ENCODE results near the gene TMEM17. TPM values are rescaled to one million over a fixed set of nuclear protein-coding genes. Genes with fewer than 3 reads are reported as not detected.

TMEM17 gene
- total RNA-seq, 2 experiments from 2014 or later: 0.13 to 0.14 TPM

- no peak for DNase-seq
- intact Hi-C loops (cut with micrococcal nuclease): no loop called here
- ChIA-PET POLR2A (no interaction called here), CTCF (no interaction called here)
- H3K9me3 Mint-ChIP-seq: no peaks in the 10 kb centered on the region
- TF ChIP-seq, protein P1, sequence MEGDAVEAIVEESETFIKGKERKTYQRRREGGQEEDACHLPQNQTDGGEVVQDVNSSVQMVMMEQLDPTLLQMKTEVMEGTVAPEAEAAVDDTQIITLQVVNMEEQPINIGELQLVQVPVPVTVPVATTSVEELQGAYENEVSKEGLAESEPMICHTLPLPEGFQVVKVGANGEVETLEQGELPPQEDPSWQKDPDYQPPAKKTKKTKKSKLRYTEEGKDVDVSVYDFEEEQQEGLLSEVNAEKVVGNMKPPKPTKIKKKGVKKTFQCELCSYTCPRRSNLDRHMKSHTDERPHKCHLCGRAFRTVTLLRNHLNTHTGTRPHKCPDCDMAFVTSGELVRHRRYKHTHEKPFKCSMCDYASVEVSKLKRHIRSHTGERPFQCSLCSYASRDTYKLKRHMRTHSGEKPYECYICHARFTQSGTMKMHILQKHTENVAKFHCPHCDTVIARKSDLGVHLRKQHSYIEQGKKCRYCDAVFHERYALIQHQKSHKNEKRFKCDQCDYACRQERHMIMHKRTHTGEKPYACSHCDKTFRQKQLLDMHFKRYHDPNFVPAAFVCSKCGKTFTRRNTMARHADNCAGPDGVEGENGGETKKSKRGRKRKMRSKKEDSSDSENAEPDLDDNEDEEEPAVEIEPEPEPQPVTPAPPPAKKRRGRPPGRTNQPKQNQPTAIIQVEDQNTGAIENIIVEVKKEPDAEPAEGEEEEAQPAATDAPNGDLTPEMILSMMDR (IDR thresholded peaks at IDR 0.05): no peak
- no peaks in the 10 kb centered on the region for H3K4me1 Mint-ChIP-seq (ENCODE audit: low read depth)
- H3K27ac Mint-ChIP-seq: no peak overlapping the region
- peaks cover 5% of the 10 kb centered on the region for H3K27me3 Mint-ChIP-seq
- H3K4me3 Mint-ChIP-seq: no peak overlapping the region
- no peaks in the 10 kb centered on the region for H3K36me3 Mint-ChIP-seq (ENCODE audit: low read depth)
- no peak for ATAC-seq
Measured at GRCh38 chr2:62540408-62541168, 34.6 kb upstream of the TMEM17 start.

DNA sequence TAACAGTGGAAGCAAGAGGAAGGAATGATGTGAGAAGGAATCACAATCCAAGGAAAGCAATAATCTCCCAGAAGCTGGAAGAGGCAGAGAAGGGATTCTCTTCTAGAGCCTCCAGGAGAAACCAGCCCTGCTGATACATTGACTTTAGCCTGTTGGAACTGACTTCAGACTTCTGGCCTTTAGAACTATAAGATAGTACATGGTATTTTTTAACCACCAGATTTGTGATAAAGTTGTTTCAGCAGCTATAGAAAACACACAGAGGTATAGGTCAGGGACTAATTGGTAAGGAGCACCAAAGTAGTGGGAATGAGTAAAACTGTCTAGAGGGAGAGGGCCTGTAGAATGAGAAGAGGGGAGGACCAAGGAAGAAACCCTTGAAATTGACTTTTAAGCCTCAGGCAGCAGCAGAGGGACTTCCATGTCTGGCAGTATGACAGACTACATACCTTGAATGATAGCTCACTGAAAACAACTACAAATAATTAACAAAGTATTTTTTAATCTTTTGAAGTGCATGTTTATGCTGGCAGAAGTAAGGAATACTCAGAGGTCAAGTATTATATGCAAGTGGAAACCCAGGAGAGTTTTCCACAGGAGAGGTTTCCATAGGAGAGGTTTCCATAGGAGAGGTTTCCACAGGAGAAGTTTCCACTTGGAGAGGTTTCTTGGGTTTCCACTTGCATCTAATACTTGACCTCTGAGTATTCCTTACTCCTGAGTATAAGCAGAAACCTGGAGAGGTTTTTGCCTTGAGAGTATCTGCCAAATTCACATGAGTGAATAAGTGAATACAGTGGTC, 33.8 kb upstream of the TMEM17 start:
- intact Hi-C loops (cut with micrococcal nuclease): no loop called here
- TF ChIP-seq, protein P1 (IDR thresholded peaks at IDR 0.05): no peak
- Mint-ChIP-seq H3K4me3 (no peak overlapping the region), H3K4me1 (ENCODE audit: low read depth) (no peaks in the 10 kb centered on the region), H3K9me3 (peaks cover 3% of the 10 kb centered on the region), H3K27me3 (peaks cover 8% of the 10 kb centered on the region), H3K27ac (no peak overlapping the region), H3K36me3 (ENCODE audit: low read depth) (no peaks in the 10 kb centered on the region)
- POLR2A ChIA-PET: interaction anchor here (0.6 kb wide), 1 partner anchor 230 kb away, joined by 3 read pairs; no protein-coding TSS in a partner anchor
- no peak for DNase-seq
- CTCF ChIA-PET: no interaction called here
- no peak for ATAC-seq

- Mint-ChIP-seq H3K4me1 (ENCODE audit: low read depth) (no peaks in the 10 kb centered on the region), H3K36me3 (ENCODE audit: low read depth) (no peaks in the 10 kb centered on the region), H3K27ac (no peak overlapping the region), H3K9me3 (peaks cover 9% of the 10 kb centered on the region), H3K4me3 (no peak overlapping the region), H3K27me3 (peaks cover 9% of the 10 kb centered on the region)
- ChIA-PET POLR2A (no interaction called here), CTCF (no interaction called here)
- no peak for ATAC-seq
- no peak for DNase-seq
- intact Hi-C loops (cut with micrococcal nuclease): no loop called here
- TF ChIP-seq, protein P1 (IDR thresholded peaks at IDR 0.05): no peak
Measured at GRCh38 chr2:62538756-62539155, 32.8 kb upstream of the TMEM17 start.

DNA sequence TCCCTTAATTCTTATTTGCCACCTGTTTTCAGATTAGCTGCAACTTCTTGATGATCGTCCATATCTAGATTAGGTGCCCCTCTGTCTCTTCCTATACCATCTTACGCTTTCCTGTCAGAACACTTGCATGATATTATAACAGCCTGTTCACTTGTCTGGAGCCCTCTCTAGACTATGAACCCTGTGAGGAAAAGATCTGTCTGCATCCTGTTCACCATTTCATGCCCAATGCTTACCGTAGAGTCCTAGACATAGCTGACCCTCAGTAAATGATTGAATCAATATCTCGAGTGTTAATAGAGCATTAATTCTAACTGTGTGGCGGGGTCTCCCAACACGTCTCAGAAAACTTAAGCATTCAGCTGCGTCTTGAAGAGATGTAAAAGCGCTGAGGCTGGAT, 31.8 kb upstream of the TMEM17 start:
- ChIA-PET CTCF (no interaction called here), POLR2A (no interaction called here)
- H3K4me3 Mint-ChIP-seq: no peak overlapping the region
- H3K36me3 Mint-ChIP-seq (ENCODE audit: low read depth): no peaks in the 10 kb centered on the region
- TF ChIP-seq, protein P1 (IDR thresholded peaks at IDR 0.05): no peak
- ATAC-seq (no peak), DNase-seq (no peak)
- intact Hi-C loops (cut with micrococcal nuclease): no loop called here
- H3K4me1 Mint-ChIP-seq (ENCODE audit: low read depth): no peaks in the 10 kb centered on the region
- no peak overlapping the region for H3K27ac Mint-ChIP-seq
- H3K27me3 Mint-ChIP-seq: peaks cover 9% of the 10 kb centered on the region
- H3K9me3 Mint-ChIP-seq: peaks cover 16% of the 10 kb centered on the region

Data from activated CD8-positive, alpha-beta T cell treated with anti-CD3 and anti-CD28 coated beads for 36 hours (primary cell).